Left ventricle myocardium superior (tissue), 1 donor: ENCODE measurements around the gene DACH1. TPM values are rescaled to one million over a fixed set of nuclear protein-coding genes. Genes with fewer than 3 reads are reported as not detected.
"Not testable (repeated sequence)": the region's sequence is repeated elsewhere in the genome, so short reads cannot be mapped to it uniquely, and the experiment has no call there.

ENCODE experiments used
- ATAC-seq: fragments of 200-7000 bp; cut with Tn5 transposase; one replicate; pipeline ENCODE4 v1.9.1; 2020; ENCODE audit warnings: mild to moderate bottlenecking, moderate library complexity
- DNase-seq: peaks from one replicate; pipeline ENCODE4 v3.0.0-alpha.2; 2020
- intact Hi-C: fragments of 100-400 bp; cut with micrococcal nuclease; formaldehyde crosslinking; loops from one replicate; pipeline ENCODE4 v1.11.0; 2022
- long read RNA-seq: library from polyadenylated mRNA; unstranded; transcript quantifications from one replicate; pipeline ENCODE4 v2.0.0, GENCODE V29; 2021
- total RNA-seq: library from RNA; stranded (reverse); fragmentation: NEBNext Ultra II Directional; extraction: Animal tissue kit (Norgen Biotek cat#: 25700); gene quantifications from one replicate; pipeline ENCODE4 v1.2.1, GENCODE V29; 2021
- donor health status: DM: no; HTN: yes; CAD: no; lungs with severe emphysema.

The DACH1 gene
- 3.5 TPM for total RNA-seq
- long read RNA-seq, full-length matches to known transcripts: 5 of 5 reads
- long read RNA-seq, partial matches to known transcripts: 0 of 5 reads
- long read RNA-seq, other reads (novel, unspliced or antisense): 0 of 5 reads

DNA sequence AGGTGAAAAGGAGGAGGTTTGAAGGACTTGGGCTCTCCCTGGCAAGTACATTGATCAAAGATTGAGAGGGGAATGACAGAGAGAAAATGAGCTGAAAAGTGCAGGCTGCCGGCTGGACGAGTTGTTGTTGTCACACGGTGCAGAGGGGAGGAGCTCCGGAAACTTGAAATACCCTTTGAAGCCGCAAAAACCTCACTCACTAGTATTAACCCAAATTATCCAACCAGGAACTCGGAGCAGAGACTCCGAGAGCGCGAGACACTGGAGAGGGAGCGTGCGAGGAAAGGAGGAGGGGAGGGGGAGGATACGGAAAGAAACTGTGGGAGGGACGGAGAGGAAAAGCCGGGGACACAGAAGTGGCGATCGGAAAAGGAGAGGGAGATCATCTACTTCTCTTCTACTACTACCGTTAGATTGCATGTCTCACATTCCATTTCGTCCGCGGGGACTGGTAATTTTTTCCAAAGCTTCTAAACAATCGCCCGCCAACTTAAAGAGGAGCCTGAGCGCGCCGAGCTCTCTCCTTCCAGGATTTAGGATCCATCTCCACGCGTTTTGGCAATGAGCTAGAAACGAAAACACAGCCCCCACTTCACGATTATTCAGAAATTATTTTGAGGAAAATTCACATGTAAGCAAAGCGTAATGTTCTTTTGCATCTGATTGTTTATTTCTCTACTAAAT lies at the start of gene DACH1:
TSS of gene DACH1 (minus strand) at position 74 of the 684 bp plus-strand sequence.
- ATAC-seq: peak; percentile 82
- peak; percentile 46 for DNase-seq
- intact Hi-C loops: no loop called here

DNA sequence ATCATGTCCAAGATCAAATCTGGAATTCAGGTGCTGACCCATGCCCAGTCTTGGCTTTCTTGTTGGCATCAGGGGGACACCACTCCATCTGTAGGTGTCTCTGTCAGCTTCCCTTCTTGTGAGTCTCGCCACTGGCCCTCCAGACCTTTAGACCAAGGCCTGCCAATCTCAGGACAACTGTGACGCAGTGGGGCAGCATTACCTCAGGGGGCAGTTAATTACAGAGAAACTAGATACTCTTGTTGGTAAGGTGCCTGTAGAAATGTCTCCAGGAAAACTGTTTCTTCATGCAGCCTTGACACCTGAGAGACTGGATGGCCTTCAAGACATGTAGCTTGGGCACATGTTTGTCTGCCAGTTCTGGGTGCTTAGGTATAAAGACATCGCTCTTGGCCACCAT lies 46.7 kb upstream of the DACH1 start:
- intact Hi-C loops: no loop called here
- no peak for ATAC-seq

DNA sequence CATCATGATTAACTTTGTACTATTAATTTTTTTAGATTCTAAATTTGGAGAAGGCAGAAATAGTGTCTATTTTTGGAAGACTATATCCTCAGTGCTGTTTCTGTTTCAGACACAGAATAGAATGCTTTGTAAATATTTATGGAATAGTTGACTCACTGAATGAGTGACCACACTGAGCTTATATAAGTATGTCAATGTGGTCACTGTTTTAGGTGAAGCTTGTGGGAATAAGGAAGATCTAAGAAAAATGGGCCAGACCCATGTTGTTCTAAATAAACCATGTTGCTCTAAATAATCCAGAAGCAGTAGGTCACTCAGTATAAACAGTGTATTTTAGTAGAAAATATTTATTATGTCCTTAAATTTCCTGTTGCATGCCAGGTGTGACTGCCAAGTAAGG lies 45.5 kb upstream of the DACH1 start:
- intact Hi-C loops: no loop called here
- ATAC-seq: no peak
- no peak for DNase-seq

More for the DNA sequence above, 46.7 kb upstream of the DACH1 start:
- DNase-seq: no peak

DNA sequence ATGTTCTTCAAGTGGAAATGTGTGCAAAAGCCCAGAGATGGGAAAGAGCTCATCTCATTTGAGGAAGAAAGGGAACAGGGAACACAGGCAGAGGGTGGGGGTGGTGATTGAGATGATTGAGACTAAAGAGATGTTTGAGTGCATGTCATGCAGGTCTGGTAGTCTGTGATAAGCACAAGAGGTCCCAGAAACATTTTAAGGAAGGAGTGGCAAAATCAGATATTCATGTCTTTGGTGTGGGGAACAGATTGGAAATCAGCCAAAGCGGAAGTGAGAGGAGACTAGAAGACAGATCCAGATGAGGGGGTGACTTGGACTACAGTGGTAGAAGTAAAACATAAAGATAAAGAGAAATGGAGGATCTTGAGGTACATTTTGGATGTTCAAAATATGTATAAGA lies 39.4 kb upstream of the DACH1 start:
- ATAC-seq (no peak), DNase-seq (no peak)
- intact Hi-C loops: no loop called here

DNA sequence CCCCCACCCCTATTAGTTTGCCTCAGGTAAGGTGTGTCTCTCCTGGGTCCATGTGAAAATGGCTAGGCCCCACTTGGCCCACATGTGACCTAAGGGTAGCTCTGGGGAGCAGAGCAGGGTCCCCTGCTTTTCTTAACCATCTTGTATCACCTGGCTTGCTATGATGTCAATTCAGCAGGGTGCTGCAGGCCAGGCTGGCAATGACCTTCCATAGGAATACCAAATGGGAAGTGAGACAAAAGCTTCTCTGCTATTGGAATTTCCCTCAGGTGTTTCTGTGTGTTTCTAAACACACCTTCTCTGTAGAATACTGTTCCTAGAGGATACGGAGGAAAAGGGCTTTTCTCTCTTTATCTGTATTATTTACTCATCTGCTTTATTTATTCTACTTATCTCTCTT lies 35.7 kb upstream of the DACH1 start:
- DNase-seq: no peak
- ATAC-seq: no peak
- intact Hi-C loops: no loop called here

DNA sequence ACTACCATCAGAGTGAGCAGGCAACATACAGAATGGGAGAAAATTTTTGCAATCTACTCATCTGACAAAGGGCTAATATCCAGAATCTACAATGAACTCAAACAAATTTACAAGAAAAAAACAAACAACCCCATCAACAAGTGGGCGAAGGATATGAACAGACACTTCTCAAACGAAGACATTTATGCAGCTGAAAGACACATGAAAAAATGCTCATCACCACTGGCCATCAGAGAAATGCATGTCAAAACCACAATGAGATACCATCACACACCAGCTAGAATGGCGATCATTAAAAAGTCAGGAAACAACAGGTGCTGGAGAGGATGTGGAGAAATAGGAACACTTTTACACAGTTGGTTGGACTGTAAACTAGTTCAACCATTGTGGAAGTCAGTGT lies 26.5 kb upstream of the DACH1 start:
- intact Hi-C loops, ATAC-seq: not testable (repeated sequence)

DNA sequence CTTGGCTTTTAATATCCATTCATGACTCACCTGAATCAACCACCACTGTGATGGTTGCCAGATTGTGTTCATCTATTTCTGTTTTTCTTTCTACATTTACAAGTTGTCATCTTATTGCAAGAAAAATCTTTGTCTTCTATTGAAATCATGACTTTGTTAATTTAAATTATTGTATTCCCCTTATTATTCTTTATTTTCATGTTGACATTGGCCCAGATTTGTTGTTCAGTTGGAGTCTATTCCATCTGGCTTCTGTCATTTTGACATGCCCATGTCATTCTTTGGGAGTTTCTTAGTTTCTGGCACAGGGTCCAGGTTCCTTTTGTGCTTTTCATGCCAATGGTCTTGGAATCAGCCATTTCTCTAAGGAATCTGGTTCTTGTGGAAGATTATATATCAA lies 19.9 kb upstream of the DACH1 start:
- intact Hi-C loops: no loop called here
- ATAC-seq: no peak

More for the DNA sequence above, 26.5 kb upstream of the DACH1 start:
- not testable (repeated sequence) for DNase-seq

DNA sequence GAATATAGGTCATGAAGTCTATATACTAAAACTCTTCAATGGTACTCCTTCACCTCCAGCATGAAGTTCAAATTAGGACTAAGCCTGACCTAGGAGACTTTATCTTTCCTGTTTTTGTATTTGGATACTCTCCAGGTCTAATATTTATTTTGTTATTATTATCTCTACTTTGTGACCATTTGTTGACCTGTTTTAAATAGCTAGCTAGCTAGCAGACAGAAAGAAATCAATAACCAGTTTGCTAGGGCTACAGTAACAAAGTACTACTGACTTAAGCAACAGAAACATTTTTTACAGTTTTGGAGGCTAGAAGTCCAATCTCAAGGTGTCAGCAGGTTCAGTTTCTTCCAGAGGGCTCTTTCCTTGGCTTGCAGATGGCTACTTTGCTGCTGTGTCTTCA lies 15.1 kb upstream of the DACH1 start:
- intact Hi-C loops: no loop called here
- DNase-seq: no peak
- ATAC-seq: no peak

More for the DNA sequence above, 19.9 kb upstream of the DACH1 start:
- no peak for DNase-seq

DNA sequence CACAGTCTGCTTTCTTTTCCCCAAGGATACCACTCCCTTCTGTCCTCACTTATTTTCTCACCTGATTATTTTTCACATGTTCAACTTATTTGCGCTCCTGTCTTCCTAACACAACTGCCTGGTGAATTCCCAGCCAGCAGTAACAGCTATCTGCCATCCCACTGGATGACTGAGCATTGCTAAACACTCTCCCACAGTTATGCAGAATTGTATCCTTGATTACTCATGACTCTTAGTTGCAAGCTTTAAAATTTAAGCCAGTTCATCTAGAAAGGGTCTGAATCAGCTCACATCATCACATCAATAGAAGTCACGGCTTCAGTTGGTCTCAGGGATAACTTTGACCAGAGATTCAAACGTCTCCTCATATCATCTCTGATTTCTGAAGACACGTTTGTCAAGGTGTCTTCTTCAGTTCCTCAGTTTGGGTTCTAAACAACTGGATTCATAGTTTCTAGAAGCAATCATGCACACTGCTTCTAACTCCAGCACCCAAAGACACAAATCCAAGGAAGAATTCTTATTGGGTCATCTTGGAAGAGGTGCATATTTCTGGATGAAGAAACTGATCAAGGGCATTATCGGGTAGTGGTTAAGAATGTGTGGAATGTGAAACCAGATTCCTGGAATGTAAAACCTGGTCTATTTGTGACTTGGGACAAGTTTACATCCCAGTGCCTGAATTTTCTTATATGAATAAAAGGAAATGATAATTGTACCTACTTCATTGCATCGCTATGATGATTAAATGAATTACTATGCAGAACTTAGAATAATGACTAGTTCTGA lies 13.9 kb upstream of the DACH1 start:
- intact Hi-C loops: no loop called here
- ATAC-seq: no peak
- DNase-seq: no peak

DNA sequence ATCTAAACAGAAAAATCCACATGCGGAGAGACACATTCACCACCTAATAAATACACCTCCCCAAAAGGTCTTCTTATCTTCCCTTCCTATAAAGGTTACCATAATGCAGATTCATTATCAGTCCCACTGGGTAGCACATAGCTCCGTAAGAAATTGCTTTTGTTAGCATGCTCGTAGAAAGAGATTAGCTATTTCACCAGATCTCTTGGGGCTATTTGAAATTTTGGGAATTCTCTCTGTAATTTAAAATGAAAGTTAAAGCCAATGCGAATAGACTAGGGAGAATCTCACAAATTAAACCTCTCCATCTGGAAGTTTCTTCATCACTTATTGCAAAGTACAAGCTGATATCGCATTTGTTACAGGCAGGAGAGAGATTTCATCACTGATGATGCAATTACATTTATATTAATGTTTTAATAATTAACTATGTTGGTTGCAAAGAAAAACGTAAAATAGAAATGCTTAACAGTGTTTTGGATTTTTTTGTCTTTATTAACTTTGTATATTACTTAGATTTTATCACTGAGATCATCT lies 12.9 kb upstream of the DACH1 start:
- DNase-seq (no peak), ATAC-seq (no peak)
- intact Hi-C loops: loop anchor here (10.0 kb wide), 1 partner anchor 635 kb away; no protein-coding TSS in a partner anchor

DNA sequence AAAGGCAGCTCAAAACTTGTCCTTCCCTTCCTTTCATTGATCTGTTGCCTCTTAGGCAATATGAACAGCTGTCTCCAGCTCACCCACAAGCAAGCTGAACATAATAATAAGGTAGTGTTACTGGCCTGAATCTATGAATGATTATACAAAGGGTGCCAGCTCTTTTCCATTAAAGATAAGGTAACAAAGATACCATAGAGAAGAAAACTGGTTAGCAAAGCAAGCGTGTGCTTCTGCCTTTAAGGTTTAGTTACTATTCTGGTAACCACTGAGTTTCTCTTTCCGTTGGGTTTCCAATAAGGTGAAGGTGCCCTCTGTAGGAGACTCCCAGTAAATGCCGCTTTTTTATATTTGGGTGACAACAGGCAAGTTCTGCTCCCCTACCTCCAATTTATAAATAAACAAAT lies 12.1 kb upstream of the DACH1 start:
- intact Hi-C loops: loop anchor here (10.0 kb wide), 1 partner anchor 634 kb away; no protein-coding TSS in a partner anchor
- ATAC-seq (peak; percentile 68), DNase-seq (no peak)

DNA sequence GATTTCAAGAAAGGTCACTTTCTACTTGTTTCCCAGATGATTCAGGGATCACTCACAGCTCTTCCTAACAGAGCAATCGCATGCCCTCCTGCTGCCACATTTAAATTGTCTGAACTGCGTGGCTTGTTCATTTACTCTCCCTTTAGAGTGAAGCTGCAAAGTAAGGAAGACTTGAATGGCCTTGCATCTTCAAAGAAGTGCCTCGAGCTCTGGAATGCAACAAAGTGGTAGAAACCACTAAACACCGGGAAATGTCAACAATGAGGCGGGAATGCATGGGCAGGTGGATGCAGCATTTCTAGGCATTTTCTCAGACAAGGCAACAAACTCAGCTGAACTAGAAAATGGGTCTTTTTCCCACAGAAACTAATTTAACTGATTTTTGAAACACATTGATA lies 10.3 kb upstream of the DACH1 start:
- ATAC-seq (no peak), DNase-seq (no peak)
- intact Hi-C loops: loop anchor here (10.0 kb wide), 1 partner anchor 632 kb away; no protein-coding TSS in a partner anchor

DNA sequence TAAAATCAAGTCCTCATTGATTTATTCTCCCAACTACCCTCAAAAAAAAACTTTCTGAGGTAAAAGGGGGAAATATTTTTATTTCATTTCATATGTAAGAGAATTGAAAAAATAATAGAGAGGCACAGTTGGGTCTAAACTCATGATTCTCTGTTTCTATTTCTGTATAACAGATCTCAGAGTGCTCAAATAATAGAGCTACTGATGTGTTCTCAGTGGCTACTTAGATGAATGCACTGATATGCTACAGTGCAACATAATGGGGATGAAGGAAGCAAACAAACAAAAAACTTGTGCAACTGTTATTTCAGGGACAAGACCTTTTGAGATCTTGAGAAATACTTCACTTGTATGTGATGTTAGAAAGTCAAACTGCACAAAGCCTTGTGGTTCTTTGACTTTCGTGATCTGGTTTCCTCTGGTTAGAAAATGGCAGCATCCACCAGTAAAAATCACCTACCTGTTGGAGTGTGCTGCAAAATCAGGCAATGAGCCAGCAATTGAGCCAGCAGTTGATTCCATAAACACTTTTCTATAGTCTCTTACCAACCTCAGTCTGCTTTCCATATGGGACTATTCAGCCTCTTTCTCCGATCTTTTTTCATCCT lies 9.7 kb upstream of the DACH1 start:
- intact Hi-C loops: loop anchor here (10.0 kb wide), 1 partner anchor 632 kb away; no protein-coding TSS in a partner anchor
- ATAC-seq: no peak
- DNase-seq: no peak

DNA sequence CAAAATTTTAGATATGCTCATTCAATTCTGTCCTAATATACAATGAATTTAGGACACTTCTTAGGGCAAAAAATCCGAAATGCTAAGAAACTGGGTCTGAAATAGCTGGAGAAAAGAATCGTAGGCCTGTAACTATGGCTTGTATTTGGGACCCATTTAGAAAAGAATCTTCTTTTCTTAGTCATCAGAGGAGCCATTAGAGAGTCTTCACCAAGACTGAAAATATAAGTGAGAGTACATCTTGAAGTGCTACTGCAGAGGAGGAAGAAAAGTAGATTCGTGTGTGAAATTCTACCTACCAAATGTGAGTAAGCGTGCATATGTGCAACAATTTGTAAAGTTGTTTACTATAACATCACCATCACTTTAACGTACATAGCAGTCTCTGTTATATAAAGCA lies 8.8 kb upstream of the DACH1 start:
- DNase-seq (no peak), ATAC-seq (no peak)
- intact Hi-C loops: loop anchor here (10.0 kb wide), 1 partner anchor 631 kb away; no protein-coding TSS in a partner anchor

DNA sequence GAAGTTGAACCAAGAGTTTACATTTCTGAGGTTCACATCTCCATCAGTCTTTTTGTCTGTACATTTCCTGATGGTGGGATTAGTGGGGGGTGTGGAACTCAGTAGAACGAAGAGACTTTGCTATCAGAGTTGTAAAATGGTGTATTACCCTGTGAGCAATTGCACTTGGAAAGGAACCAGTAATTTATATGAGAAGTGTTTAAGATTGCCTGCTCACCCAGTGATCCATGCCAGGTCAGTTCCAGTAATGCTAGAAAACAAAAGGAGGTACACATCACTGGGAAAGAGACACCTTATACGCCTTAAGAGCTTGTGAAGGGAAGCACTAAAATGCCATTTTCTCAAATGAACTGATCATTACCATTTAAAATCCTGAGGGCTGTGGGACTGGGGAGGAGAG lies 7.5 kb upstream of the DACH1 start:
- no peak for ATAC-seq
- intact Hi-C loops: loop anchor here (10.0 kb wide), 1 partner anchor 630 kb away; no protein-coding TSS in a partner anchor
- no peak for DNase-seq

DNA sequence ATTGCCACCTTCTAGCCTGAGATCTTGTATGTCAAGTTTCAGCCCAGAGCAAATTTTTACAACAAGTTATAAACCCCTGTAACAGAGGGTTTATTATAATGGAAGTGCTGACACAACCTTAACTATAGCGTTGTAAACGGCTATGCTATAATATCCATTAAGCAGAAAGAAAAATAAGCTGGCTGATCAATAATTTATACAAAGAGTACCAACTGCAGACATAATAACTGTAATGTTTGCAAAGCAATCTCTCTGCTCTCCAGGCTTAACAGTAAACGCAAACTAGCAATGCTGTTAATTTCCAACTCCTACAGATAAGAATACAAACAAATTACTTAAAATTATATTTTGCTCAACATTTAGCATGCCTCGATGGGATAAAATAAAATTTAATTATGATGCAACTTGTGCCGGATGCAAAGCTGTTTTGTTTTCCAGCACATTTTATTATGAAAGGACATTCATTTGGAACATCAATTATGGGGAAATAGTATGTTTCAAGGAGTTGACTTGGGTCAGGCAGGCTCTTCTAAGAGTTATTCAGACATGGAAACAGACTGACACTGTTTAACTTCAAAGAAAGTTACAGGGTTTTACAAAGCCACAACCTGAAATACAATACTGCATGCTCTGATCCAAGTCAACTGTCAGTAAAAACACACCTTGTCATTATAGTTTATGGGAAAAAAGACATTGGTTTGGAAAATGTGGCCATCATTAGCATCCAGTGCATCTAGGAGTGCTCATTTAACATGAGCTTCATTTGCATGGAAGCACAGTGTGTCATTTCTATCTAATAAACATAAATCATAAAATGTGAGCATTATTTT lies 6.6 kb upstream of the DACH1 start:
- intact Hi-C loops: loop anchor here (10.0 kb wide), 1 partner anchor 629 kb away; no protein-coding TSS in a partner anchor
- no peak for DNase-seq
- ATAC-seq: no peak

DNA sequence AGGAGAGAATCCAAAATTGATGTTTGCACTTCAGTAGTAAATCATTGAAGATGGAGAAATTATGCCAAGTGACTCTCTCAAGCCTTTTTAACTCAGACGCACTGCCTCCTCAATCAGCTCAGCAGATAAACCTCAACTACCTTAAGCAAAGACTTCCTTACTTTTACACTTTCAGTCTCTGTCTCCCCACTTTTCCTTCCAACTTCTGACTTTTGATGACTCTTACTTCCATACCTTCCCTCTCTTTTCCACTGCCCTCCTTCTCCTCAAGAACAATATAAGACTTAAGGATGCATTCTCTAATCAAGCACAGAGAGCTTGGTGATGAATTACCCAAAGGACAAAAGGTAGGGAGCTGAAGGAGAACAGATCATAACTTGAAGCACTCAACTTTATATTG lies 4.8 kb upstream of the DACH1 start:
- no peak for ATAC-seq

DNA sequence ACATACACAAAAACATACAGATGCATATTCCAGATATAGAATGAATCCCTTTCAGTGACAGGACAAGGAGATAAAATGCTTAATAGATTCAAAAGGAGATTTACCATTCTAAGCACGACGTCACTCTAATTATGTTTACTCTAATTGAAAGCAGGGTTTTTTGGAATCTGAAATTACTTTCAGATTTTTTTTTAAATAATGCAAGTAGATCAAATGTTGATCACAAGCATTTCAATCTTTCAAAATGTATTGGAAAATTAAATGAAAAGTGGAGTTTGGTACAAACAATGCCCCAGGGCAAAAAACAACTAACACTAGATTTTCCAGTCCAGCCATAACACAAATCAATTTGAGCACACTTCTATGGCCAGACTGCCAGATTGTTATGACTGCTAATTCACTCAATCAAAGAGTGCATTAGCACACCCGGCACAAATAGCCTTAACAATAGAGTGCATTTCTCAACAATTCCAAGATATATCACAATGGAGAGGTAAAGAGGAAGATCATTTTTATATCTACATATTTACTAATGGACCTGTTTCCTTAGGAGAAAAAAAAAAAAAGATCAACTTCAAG lies 4.3 kb upstream of the DACH1 start:
- intact Hi-C loops: loop anchor here (10.0 kb wide), 1 partner anchor 626 kb away; no protein-coding TSS in a partner anchor
- DNase-seq: no peak
- ATAC-seq: no peak

More for the DNA sequence above, 4.8 kb upstream of the DACH1 start:
- intact Hi-C loops: loop anchor here (10.0 kb wide), 1 partner anchor 627 kb away; no protein-coding TSS in a partner anchor
- DNase-seq: no peak
